ENCODE measurements around the gene ISG20. TPM values are rescaled to one million over a fixed set of nuclear protein-coding genes. Genes with fewer than 3 reads are reported as not detected.

ISG20 gene
- total RNA-seq, 4 donors from 2014 or later: 3.9 to 35.9 (median 13.2) TPM

DNA sequence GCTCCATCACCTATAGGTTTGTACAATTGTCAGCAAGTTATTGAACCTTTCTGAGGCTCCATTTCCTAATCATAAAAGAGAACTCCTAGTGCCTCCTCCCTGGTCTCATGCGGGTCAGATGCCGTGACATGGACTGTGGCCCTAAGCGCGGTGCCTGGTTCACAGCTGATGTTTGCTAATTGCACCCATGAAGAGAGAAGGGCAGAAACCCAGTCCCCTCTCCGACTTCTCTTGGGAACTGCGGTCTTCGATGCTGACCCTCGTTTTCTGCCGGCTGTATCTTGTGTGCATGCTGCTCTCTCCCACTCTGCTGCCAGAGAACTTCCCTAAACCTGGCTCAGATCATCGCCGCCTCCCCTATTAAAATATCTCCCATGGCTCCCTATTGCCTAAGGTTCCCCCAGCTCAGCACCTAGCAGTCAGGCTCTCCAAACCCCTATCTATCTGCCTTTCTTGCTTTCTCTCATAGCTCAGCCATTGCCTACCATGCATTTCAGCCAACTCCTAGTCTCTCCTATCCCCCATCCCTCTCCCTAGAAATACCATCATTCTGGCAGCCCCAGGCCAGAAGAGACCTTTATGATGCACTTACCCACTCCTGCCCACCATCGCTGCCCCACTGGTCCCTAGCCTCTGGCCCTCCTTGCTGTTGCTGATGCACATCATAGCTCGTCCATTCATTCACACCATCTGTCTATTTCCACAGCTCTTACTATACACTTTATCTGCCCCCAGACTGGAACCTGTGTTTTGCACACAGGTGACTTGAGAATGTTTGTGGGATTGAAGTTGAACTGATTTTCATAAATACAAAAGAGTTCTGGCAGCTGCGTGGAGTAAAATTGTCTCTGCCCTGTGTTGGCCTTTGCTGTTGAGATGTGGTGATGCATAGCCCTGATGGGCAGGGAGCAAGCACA lies 6.6 kb downstream of the ISG20 start:
- DNase-seq: no peak
- no peak for TF ChIP-seq POLR2A (IDR thresholded peaks at IDR 0.05)
- TF ChIP-seq, protein P1, sequence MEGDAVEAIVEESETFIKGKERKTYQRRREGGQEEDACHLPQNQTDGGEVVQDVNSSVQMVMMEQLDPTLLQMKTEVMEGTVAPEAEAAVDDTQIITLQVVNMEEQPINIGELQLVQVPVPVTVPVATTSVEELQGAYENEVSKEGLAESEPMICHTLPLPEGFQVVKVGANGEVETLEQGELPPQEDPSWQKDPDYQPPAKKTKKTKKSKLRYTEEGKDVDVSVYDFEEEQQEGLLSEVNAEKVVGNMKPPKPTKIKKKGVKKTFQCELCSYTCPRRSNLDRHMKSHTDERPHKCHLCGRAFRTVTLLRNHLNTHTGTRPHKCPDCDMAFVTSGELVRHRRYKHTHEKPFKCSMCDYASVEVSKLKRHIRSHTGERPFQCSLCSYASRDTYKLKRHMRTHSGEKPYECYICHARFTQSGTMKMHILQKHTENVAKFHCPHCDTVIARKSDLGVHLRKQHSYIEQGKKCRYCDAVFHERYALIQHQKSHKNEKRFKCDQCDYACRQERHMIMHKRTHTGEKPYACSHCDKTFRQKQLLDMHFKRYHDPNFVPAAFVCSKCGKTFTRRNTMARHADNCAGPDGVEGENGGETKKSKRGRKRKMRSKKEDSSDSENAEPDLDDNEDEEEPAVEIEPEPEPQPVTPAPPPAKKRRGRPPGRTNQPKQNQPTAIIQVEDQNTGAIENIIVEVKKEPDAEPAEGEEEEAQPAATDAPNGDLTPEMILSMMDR (IDR thresholded peaks at IDR 0.05): no peak
- no peak overlapping the region for H3K4me3 ChIP-seq
- no peaks in the 10 kb centered on the region for H3K9me3 ChIP-seq
- no peaks in the 10 kb centered on the region for H3K4me1 ChIP-seq
- no peaks in the 10 kb centered on the region for H3K36me3 ChIP-seq
- H3K27me3 ChIP-seq: no peaks in the 10 kb centered on the region
- intact Hi-C loops (cut with DNase I; ENCODE audit: low total_unique reads): no loop called here
- no peak overlapping the region for H3K27ac ChIP-seq

- Histone ChIP-seq H3K9me3 (no peaks in the 10 kb centered on the region), H3K27ac (no peak overlapping the region), H3K4me1 (no peaks in the 10 kb centered on the region), H3K36me3 (no peaks in the 10 kb centered on the region), H3K27me3 (no peaks in the 10 kb centered on the region), H3K4me3 (no peak overlapping the region)
- intact Hi-C loops (cut with DNase I; ENCODE audit: low total_unique reads): no loop called here
- DNase-seq: peak in 1 of 2 donors; percentile 2
- TF ChIP-seq, protein P1 (IDR thresholded peaks at IDR 0.05): no peak
- TF ChIP-seq POLR2A (IDR thresholded peaks at IDR 0.05): no peak
Observed at GRCh38 chr15:88646088-88646405, 7.2 kb downstream of the ISG20 start.

GRCh38 chr15:88646951-88647350 lies 8.1 kb downstream of the ISG20 start:
- Histone ChIP-seq H3K27me3 (no peaks in the 10 kb centered on the region), H3K9me3 (no peaks in the 10 kb centered on the region), H3K27ac (no peak overlapping the region), H3K4me3 (no peak overlapping the region), H3K36me3 (no peaks in the 10 kb centered on the region), H3K4me1 (no peaks in the 10 kb centered on the region)
- DNase-seq: peak in 1 of 2 donors; percentile 8
- TF ChIP-seq, protein P1 (IDR thresholded peaks at IDR 0.05): no peak
- no peak for TF ChIP-seq POLR2A (IDR thresholded peaks at IDR 0.05)
- intact Hi-C loops (cut with DNase I; ENCODE audit: low total_unique reads): no loop called here

DNA sequence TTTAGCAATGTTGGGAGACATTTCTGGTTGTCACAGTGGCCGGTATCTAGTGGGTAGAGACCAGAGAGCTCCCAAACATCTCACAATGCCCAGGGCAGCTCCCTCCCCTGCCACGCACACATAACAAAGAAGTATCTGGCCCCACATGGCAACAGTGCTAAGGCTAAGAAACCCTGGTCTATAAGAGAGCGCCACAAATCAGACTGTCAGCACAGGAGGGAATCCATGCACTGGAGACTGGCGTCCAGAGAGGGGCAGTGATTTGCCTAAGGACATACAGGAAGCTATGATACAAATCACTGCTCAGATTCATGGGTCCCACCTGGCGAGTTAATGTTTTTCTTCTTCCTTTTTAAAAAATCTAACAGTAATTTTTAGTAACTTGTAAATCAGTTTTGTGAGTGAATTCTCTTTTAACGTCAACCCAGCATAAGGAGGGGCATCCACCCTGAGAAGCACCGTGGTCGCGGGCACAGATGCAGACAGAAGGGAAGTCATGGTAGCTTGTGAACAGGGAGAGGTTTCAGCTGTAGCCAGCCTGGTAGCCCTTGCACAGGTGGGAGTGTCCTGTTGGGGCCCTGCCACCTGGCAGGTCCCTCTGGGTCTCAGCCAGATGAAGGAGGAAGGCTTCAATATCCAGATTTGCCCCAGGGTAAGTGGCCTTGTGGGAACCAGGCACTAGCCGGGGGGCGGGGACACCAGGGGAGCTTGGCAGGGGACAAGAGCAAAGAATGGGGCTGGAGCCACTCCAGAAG lies 8.7 kb downstream of the ISG20 start:
- Histone ChIP-seq H3K4me1 (no peaks in the 10 kb centered on the region), H3K27me3 (no peaks in the 10 kb centered on the region), H3K36me3 (no peaks in the 10 kb centered on the region), H3K27ac (no peak overlapping the region), H3K9me3 (no peaks in the 10 kb centered on the region), H3K4me3 (no peak overlapping the region)
- no peak for TF ChIP-seq POLR2A (IDR thresholded peaks at IDR 0.05)
- TF ChIP-seq, protein P1 (IDR thresholded peaks at IDR 0.05): no peak
- intact Hi-C loops (cut with DNase I; ENCODE audit: low total_unique reads): no loop called here
- DNase-seq: peak in 1 of 2 donors; percentile 11

Measured in uterus (tissue), 4 donors.